Measurements from ENCODE around the gene NCAPD3. TPM values are rescaled to one million over a fixed set of nuclear protein-coding genes. Genes with fewer than 3 reads are reported as not detected.

The NCAPD3 gene
- total RNA-seq, 1 experiment from 2014 or later: 29.4 TPM

DNA sequence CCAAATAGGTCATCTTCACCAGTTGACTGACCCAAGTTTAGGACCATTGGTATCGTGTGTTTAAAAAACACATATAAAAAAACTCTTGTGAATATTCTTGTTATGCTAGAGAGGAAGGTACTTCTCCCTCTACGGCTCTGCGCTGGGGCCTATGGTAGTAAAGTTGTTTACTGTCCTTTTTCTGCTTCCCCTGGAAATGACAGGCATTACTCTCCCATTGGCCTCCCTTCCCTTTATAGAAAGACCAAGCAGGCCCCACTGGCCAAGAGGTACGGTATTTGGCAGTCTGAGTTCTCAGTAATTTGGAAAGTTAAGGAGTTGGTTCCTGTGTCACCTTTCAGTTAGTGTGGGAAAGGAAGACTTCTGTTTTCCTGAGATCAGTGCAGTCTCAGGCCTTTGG, 22.9 kb upstream of the NCAPD3 start:
- no peaks in the 10 kb centered on the region for H3K27me3 ChIP-seq (replicated peaks)
- H3K9me3 ChIP-seq (replicated peaks): no peaks in the 10 kb centered on the region
- peaks cover 13% of the 10 kb centered on the region for H3K36me3 ChIP-seq
- H3K4me3 ChIP-seq: no peak overlapping the region
- peaks cover 9% of the 10 kb centered on the region; the same call in 1 of the 2 replicates for H3K4me1 ChIP-seq (replicated peaks)
- H3K27ac ChIP-seq: no peak overlapping the region
- no peak for DNase-seq (ENCODE audit: low read depth in 1 of 2, low spot score in 2 of 2)

DNA sequence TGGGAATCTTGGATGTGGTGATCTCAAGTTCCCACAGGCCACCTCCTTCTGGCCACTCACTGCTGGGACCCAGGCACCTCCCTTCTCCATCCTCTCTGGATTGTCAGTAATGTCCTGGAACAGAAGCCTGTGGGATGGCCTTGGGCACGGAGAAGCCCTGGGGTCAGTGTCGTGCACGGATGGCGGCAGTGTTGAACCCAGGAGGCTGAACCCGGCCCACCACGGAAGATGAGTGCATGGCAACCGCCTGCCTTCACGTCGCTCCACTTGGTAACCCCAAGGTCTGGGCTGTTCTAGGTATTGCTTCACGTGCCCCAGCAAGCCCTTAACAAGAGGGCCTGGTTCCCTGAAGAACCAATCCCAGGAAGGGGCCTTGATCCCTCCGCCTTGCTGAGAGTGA, 22.3 kb upstream of the NCAPD3 start:
- Histone ChIP-seq H3K4me1 (replicated peaks) (peaks cover 9% of the 10 kb centered on the region; the same call in 1 of the 2 replicates), H3K27ac (no peak overlapping the region), H3K36me3 (peaks cover 13% of the 10 kb centered on the region), H3K4me3 (no peak overlapping the region), H3K9me3 (replicated peaks) (no peaks in the 10 kb centered on the region), H3K27me3 (replicated peaks) (no peaks in the 10 kb centered on the region)
- no peak for DNase-seq (ENCODE audit: low read depth in 1 of 2, low spot score in 2 of 2)

DNA sequence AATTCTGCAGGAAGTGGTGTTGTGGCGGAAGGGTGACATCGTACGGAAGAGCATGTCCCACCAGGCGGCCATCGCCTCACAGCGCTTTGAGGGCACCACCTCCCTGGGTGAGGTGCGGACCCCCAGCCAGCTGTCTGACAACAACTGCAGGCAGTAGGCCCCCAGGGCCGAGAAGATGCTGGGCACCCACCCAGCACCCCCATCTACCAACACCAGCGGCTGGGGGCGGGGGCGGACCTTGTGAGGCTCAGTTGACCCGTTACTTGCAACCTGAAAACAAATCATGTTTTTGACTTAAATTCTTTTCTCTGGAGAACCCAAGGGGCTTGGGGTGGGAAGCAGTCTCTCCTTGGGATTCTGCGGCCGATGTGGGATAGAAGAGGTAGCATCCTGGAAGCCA, 21.7 kb upstream of the NCAPD3 start:
- Histone ChIP-seq H3K36me3 (peaks cover 13% of the 10 kb centered on the region), H3K27ac (no peak overlapping the region), H3K4me3 (no peak overlapping the region)

DNA sequence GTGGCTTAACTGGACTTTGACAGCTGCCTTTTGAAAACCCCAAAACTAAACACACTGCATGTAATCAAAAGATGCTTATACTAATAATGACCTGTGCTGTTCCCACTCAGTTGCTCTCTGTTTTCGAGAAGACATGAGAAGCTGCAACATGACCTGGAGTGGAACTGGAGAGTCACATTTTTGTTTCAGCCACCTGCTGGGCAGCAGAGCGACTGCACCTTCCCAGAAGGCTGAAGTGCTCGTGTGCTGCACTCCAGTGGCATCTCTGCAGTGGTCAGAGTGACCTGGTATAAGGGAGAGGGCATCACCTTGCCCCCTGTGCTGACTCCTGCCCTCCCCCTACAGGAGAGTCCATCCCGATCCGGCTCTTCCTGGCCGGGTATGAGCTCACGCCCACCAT, 20.8 kb upstream of the NCAPD3 start:
- Histone ChIP-seq H3K36me3 (peaks cover 13% of the 10 kb centered on the region), H3K27me3 (replicated peaks) (no peaks in the 10 kb centered on the region), H3K27ac (no peak overlapping the region), H3K9me3 (replicated peaks) (no peaks in the 10 kb centered on the region), H3K4me3 (no peak overlapping the region), H3K4me1 (replicated peaks) (peaks cover 9% of the 10 kb centered on the region; the same call in 1 of the 2 replicates)
- no peak for DNase-seq (ENCODE audit: low read depth in 1 of 2, low spot score in 2 of 2)

More for the DNA sequence above, 21.7 kb upstream of the NCAPD3 start:
- DNase-seq (ENCODE audit: low read depth in 1 of 2, low spot score in 2 of 2): no peak
- H3K9me3 ChIP-seq (replicated peaks): no peaks in the 10 kb centered on the region
- H3K4me1 ChIP-seq (replicated peaks): peaks cover 9% of the 10 kb centered on the region; the same call in 1 of the 2 replicates
- H3K27me3 ChIP-seq (replicated peaks): no peaks in the 10 kb centered on the region

DNA sequence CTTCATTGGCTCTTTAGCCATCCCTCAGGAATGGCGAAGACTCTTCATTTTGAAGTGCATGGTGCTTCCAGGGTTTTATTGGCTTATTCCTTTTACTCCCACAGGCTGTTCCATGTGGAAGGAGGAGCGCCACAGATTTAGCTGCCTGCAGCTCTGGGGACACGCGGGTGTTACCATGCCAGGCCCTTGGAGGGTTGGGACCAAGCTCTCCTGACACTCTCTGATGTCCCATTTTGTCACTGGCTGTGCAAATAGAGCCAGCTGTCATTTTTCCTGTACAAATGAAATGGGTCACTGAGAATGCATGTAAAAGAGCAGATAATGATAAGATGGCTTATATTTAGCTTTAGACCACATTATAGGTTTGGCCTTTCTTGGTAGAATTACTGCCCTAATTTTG, 20.1 kb upstream of the NCAPD3 start:
- Histone ChIP-seq H3K4me3 (no peak overlapping the region), H3K36me3 (peaks cover 12% of the 10 kb centered on the region), H3K27ac (no peak overlapping the region), H3K9me3 (replicated peaks) (no peaks in the 10 kb centered on the region), H3K27me3 (replicated peaks) (no peaks in the 10 kb centered on the region), H3K4me1 (replicated peaks) (peaks cover 3% of the 10 kb centered on the region; the same call in 1 of the 2 replicates)
- no peak for DNase-seq (ENCODE audit: low read depth in 1 of 2, low spot score in 2 of 2)

DNA sequence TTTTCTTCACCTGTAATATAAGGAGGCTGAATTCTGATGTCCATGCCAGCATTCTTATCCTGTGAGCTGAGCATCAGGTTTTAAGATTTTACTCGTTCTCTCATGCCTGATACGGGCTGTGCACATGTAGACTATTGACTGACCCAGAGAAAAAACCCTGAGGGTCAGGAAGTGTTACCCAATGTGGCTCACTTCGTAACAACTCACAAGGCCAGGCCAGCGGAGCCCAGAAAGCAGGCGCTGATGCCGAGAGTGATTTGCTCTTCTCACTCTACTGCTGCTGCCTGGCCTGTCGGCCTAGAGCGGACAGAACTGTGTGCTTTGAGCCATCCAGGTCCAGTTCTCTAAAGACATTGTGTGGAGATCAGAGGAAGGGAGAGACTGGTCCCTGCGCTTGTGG, 18.6 kb upstream of the NCAPD3 start:
- no peaks in the 10 kb centered on the region for H3K27me3 ChIP-seq (replicated peaks)
- no peak for DNase-seq (ENCODE audit: low read depth in 1 of 2, low spot score in 2 of 2)
- H3K4me3 ChIP-seq: no peak overlapping the region
- no peaks in the 10 kb centered on the region for H3K4me1 ChIP-seq (replicated peaks)
- H3K9me3 ChIP-seq (replicated peaks): no peaks in the 10 kb centered on the region
- H3K36me3 ChIP-seq: no peaks in the 10 kb centered on the region; the same call in 1 of the 2 replicates
- no peak overlapping the region for H3K27ac ChIP-seq

DNA sequence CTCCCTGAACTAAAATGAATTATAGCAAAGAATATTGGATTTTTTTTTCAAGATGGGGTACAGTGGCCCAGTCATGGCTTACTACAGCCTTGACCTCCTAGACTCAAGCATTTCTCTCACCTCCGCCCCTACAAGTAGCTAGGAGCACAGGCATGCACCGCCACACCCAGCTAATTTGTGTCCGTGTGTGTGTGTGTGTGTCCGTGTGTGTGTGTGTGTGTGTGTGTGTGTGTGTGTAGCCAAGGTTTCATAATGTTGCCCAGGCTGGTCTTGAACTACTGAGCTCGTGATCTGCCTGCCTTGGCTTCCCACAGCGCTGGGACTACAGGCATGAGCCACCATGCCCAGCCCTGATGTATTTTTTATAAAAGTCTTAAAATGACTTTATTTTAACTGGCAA, 16.8 kb upstream of the NCAPD3 start:
- no peak for DNase-seq (ENCODE audit: low read depth in 1 of 2, low spot score in 2 of 2)
- Histone ChIP-seq H3K4me3 (no peak overlapping the region), H3K4me1 (replicated peaks) (no peaks in the 10 kb centered on the region), H3K36me3 (no peaks in the 10 kb centered on the region; the same call in 1 of the 2 replicates), H3K9me3 (replicated peaks) (no peaks in the 10 kb centered on the region), H3K27me3 (replicated peaks) (no peaks in the 10 kb centered on the region), H3K27ac (no peak overlapping the region)

DNA sequence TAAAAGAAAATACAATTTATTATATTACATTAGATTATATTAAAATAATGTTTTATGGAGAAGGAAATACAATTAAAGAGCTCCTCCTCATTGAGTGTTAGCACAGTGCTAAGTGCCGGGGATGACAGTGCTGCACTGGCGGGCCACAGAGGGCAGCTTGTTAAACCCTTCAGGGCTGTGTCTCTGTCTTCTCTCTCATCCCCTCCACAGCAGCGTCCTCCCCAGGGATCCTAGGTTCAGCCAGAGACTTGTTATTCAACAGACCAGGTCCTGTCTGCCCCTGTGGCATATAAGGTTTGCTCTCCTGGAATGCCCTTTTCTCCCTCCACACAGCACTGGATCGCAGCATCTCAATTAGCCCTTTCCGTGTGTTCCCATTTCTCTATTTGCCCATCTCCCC, 15.2 kb upstream of the NCAPD3 start:
- no peaks in the 10 kb centered on the region for H3K9me3 ChIP-seq (replicated peaks)
- H3K4me1 ChIP-seq (replicated peaks): no peaks in the 10 kb centered on the region
- no peak overlapping the region for H3K4me3 ChIP-seq
- DNase-seq (ENCODE audit: low read depth in 1 of 2, low spot score in 2 of 2): no peak
- H3K36me3 ChIP-seq: no peaks in the 10 kb centered on the region
- no peak overlapping the region for H3K27ac ChIP-seq
- no peaks in the 10 kb centered on the region for H3K27me3 ChIP-seq (replicated peaks)

- Histone ChIP-seq H3K4me1 (replicated peaks) (no peaks in the 10 kb centered on the region), H3K9me3 (replicated peaks) (no peaks in the 10 kb centered on the region), H3K27ac (no peak overlapping the region), H3K36me3 (no peaks in the 10 kb centered on the region), H3K4me3 (no peak overlapping the region), H3K27me3 (replicated peaks) (no peaks in the 10 kb centered on the region)
- DNase-seq (ENCODE audit: low read depth in 1 of 2, low spot score in 2 of 2): no peak
Observed at GRCh38 chr11:134237557-134237922, 13.8 kb upstream of the NCAPD3 start.

- no peak for DNase-seq (ENCODE audit: low read depth in 1 of 2, low spot score in 2 of 2)
- no peak overlapping the region for H3K4me3 ChIP-seq
- no peaks in the 10 kb centered on the region for H3K4me1 ChIP-seq (replicated peaks)
- H3K27ac ChIP-seq: no peak overlapping the region
- H3K36me3 ChIP-seq: no peaks in the 10 kb centered on the region
- no peaks in the 10 kb centered on the region for H3K27me3 ChIP-seq (replicated peaks)
- no peaks in the 10 kb centered on the region for H3K9me3 ChIP-seq (replicated peaks)
Observed at GRCh38 chr11:134236834-134237556, 13.2 kb upstream of the NCAPD3 start.

- Histone ChIP-seq H3K27ac (no peak overlapping the region), H3K27me3 (replicated peaks) (no peaks in the 10 kb centered on the region), H3K9me3 (replicated peaks) (no peaks in the 10 kb centered on the region), H3K36me3 (no peaks in the 10 kb centered on the region), H3K4me1 (replicated peaks) (no peaks in the 10 kb centered on the region), H3K4me3 (no peak overlapping the region)
- no peak for DNase-seq (ENCODE audit: low read depth in 1 of 2, low spot score in 2 of 2)
Observed at GRCh38 chr11:134235399-134235798, 11.6 kb upstream of the NCAPD3 start.

- no peaks in the 10 kb centered on the region for H3K36me3 ChIP-seq
- no peak overlapping the region for H3K27ac ChIP-seq
- H3K4me1 ChIP-seq (replicated peaks): no peaks in the 10 kb centered on the region
- H3K4me3 ChIP-seq: no peak overlapping the region
- no peaks in the 10 kb centered on the region for H3K27me3 ChIP-seq (replicated peaks)
- no peaks in the 10 kb centered on the region for H3K9me3 ChIP-seq (replicated peaks)
- DNase-seq (ENCODE audit: low read depth in 1 of 2, low spot score in 2 of 2): no peak
Observed at GRCh38 chr11:134233729-134234179, 10.0 kb upstream of the NCAPD3 start.

DNA sequence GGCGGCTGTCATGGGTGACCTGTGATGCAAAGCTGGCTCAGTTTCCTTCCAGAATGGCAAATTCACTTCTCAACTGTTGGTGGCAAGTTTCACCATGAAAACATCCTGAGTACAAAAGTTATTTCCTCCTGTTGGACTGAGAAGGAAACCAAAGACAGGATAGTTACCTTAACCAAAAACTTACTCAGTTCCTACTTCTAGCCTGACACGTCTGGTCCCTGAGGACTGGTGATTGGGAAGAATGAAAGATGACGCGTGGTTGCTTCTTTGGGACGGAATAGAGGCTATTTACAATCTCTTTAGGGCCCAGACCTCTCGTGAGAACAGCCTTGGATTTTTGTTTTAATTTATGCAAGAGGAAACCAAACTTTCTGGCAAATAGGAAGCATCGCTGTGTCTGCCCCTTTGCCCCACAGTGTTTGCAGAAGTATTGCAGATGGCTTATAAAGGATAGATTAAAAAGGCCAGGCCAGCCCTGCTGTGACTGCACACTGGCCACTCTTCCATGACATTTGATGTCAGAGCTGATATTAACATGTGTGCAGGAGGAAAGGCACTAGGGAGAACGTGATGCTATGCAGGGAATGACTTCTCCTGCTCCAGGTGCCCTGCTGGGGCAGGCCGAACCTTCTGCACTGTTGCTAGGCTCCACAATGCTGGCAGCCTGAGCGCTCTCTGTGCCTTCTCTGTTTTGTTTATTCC, 8.3 kb upstream of the NCAPD3 start:
- Histone ChIP-seq H3K36me3 (no peaks in the 10 kb centered on the region), H3K27ac (no peak overlapping the region), H3K4me3 (no peak overlapping the region), H3K27me3 (replicated peaks) (no peaks in the 10 kb centered on the region), H3K9me3 (replicated peaks) (no peaks in the 10 kb centered on the region), H3K4me1 (replicated peaks) (no peaks in the 10 kb centered on the region)
- DNase-seq (ENCODE audit: low read depth in 1 of 2, low spot score in 2 of 2): no peak

- Histone ChIP-seq H3K27ac (no peak overlapping the region), H3K9me3 (replicated peaks) (no peaks in the 10 kb centered on the region), H3K4me1 (replicated peaks) (no peaks in the 10 kb centered on the region), H3K4me3 (no peak overlapping the region), H3K36me3 (no peaks in the 10 kb centered on the region), H3K27me3 (replicated peaks) (no peaks in the 10 kb centered on the region)
- DNase-seq (ENCODE audit: low read depth in 1 of 2, low spot score in 2 of 2): no peak
Observed at GRCh38 chr11:134230339-134230738, 6.6 kb upstream of the NCAPD3 start.
